Type B pancreatic cell (in vitro differentiated cells): ENCODE data around the gene ACAD8. TPM values are rescaled to one million over a fixed set of nuclear protein-coding genes. Genes with fewer than 3 reads are reported as not detected.

Source experiments
- DNase-seq: peaks from one replicate; pipeline ENCODE4 v3.0.0; 2021; ENCODE audit warnings: mixed read lengths; ENCODE audit not compliant: unreplicated experiment; ENCODE audit errors: extremely low spot score
- H3K27ac Mint-ChIP-seq: 2 replicates; pipeline ENCODE4 v1.8.0; 2021; ENCODE audit warnings: mild to moderate bottlenecking, mixed read lengths
- H3K27me3 Mint-ChIP-seq: 2 replicates; pipeline ENCODE4 v1.8.0; 2021; ENCODE audit warnings: mixed read lengths
- H3K36me3 Mint-ChIP-seq: 2 replicates; pipeline ENCODE4 v1.8.0; 2021; ENCODE audit warnings: mixed read lengths
- H3K4me1 Mint-ChIP-seq: one replicate; pipeline ENCODE4 v1.8.0; 2021; ENCODE audit warnings: mixed read lengths; ENCODE audit not compliant: unreplicated experiment
- H3K4me3 Mint-ChIP-seq: 2 replicates; pipeline ENCODE4 v1.8.0; 2021; ENCODE audit warnings: mild to moderate bottlenecking, mixed read lengths
- H3K9me3 Mint-ChIP-seq: 2 replicates; pipeline ENCODE4 v1.8.0; 2021; ENCODE audit warnings: mixed read lengths
- CTCF ChIP-seq: fragments of 200-600 bp; sonication (generic); conservative IDR thresholded peaks from 2 replicates; pipeline ENCODE4 v1.5.0; 2021; ENCODE audit warnings: antibody characterized with exemption, mild to moderate bottlenecking
- long read RNA-seq: library from polyadenylated mRNA; unstranded; transcript quantifications from one replicate; pipeline ENCODE4 v2.0.0, GENCODE V29; 2020
- total RNA-seq: library from RNA; stranded (reverse); gene quantifications from 2 replicates; pipeline ENCODE4 v1.2.1, GENCODE V29; 2021; ENCODE audit warnings: low replicate concordance

ACAD8 gene
- total RNA-seq: 26.4 and 29.8 TPM in 2 replicates
- long read RNA-seq, transcript ACAD8-202 (8 exons, 1,797 nt): minor isoform, 10 of 161 reads
- long read RNA-seq, transcript ACAD8-201 (11 exons, 2,249 nt): major isoform, 104 of 161 reads
- long read RNA-seq, partial matches to known transcripts: 5 of 161 reads
- long read RNA-seq, other reads (novel, unspliced or antisense): 42 of 161 reads

GRCh38 chr11:134253188-134253993 is at the start of gene ACAD8, which contains the start of gene THYN1:
Gene ACAD8 (plus strand): TSS chr11:134253568. CDS start chr11:134253601, 33 bp downstream.
Gene THYN1 (minus strand): TSS chr11:134253352. CDS start chr11:134252882, 470 bp downstream.
- peak; percentile 96 for DNase-seq

GRCh38 chr11:134205729-134206128 is 47.6 kb upstream of the ACAD8 start:
- no peak for DNase-seq
- no peak overlapping the region for H3K27ac Mint-ChIP-seq
- H3K36me3 Mint-ChIP-seq: peaks cover 29% of the 10 kb centered on the region
- TF ChIP-seq CTCF: no peak
- no peaks in the 10 kb centered on the region for H3K9me3 Mint-ChIP-seq
- H3K27me3 Mint-ChIP-seq: no peaks in the 10 kb centered on the region
- H3K4me3 Mint-ChIP-seq: no peak overlapping the region
- no peaks in the 10 kb centered on the region for H3K4me1 Mint-ChIP-seq

More at GRCh38 chr11:134253188-134253993, at the start of gene ACAD8, which contains the start of gene THYN1:
- H3K4me1 Mint-ChIP-seq: peaks cover 15% of the 10 kb centered on the region
- H3K27me3 Mint-ChIP-seq: no peaks in the 10 kb centered on the region
- H3K36me3 Mint-ChIP-seq: peaks cover 8% of the 10 kb centered on the region
- H3K27ac Mint-ChIP-seq: peak within 1 kb of the TSS; percentile 24
- TF ChIP-seq CTCF: peak; percentile 39
- no peaks in the 10 kb centered on the region for H3K9me3 Mint-ChIP-seq
- peak within 1 kb of the TSS; percentile 97 for H3K4me3 Mint-ChIP-seq

GRCh38 chr11:134206185-134206584 is 47.2 kb upstream of the ACAD8 start:
- Mint-ChIP-seq H3K27ac (no peak overlapping the region), H3K4me1 (no peaks in the 10 kb centered on the region), H3K9me3 (no peaks in the 10 kb centered on the region), H3K36me3 (peaks cover 28% of the 10 kb centered on the region), H3K4me3 (no peak overlapping the region), H3K27me3 (no peaks in the 10 kb centered on the region)
- TF ChIP-seq CTCF: no peak
- no peak for DNase-seq

GRCh38 chr11:134207538-134208239 is 45.7 kb upstream of the ACAD8 start:
- Mint-ChIP-seq H3K36me3 (peaks cover 21% of the 10 kb centered on the region), H3K27ac (no peak overlapping the region), H3K4me3 (no peak overlapping the region), H3K9me3 (no peaks in the 10 kb centered on the region), H3K4me1 (no peaks in the 10 kb centered on the region), H3K27me3 (no peaks in the 10 kb centered on the region)
- peak; percentile 86 for TF ChIP-seq CTCF
- DNase-seq: no peak

GRCh38 chr11:134215836-134216235 is 37.5 kb upstream of the ACAD8 start:
- Mint-ChIP-seq H3K9me3 (no peaks in the 10 kb centered on the region), H3K4me1 (no peaks in the 10 kb centered on the region), H3K27ac (no peak overlapping the region), H3K27me3 (no peaks in the 10 kb centered on the region), H3K36me3 (peaks cover 19% of the 10 kb centered on the region), H3K4me3 (no peak overlapping the region)
- DNase-seq: no peak
- TF ChIP-seq CTCF: no peak
